HepG2 (cell line): ENCODE data around the gene TPST1. TPM values are rescaled to one million over a fixed set of nuclear protein-coding genes. Genes with fewer than 3 reads are reported as not detected.
"Not testable (repeated sequence)": the region's sequence is repeated elsewhere in the genome, so short reads cannot be mapped to it uniquely, and the experiment has no call there.

Experiments used
- ATAC-seq: fragments of 200-7000 bp; cut with Tn5 transposase; 3 replicates; pipeline ENCODE4 v1.9.1; 2020; ENCODE audit warnings: mild to moderate bottlenecking, moderate library complexity
- BruUV-seq: library from RNA; stranded (reverse); fragments of 400-500 nt; replicated peaks from 2 replicates; lab custom pipeline; 2021; lab: Mats Ljungman, UMichigan
- CTCF ChIA-PET: fragments of 300-600 bp; formaldehyde crosslinking; extraction: SDS; loops from one replicate; lab custom pipeline; 2021; ENCODE audit warnings: low total read pairs, inconsistent platforms, low intra/inter-chr PET ratio; lab: Yijun Ruan, JAX
- POLR2A ChIA-PET: fragments of 350-600 bp; sonication (Branson Sonifier 250); formaldehyde crosslinking; loops from one replicate; lab custom pipeline; 2020; ENCODE audit warnings: antibody characterized with exemption, inconsistent platforms; lab: Yijun Ruan, JAX
- DNase-seq: peaks from one replicate; pipeline ENCODE4 v3.0.0-alpha.2; 2015; ENCODE audit warnings: low spot score
- FAIRE-seq: peaks from 3 replicates; lab custom pipeline; 2011; peaks lifted over from hg19 to GRCh38; lab: Jason Lieb, UNC
- H2AFZ ChIP-seq: one replicate; pipeline ENCODE4 v1.6.1; 2011; ENCODE audit warnings: low read length, inconsistent platforms
- H3K27ac ChIP-seq: fragments of 300-600 bp; 3 replicates; pipeline ENCODE4 v1.8.0; 2011; ENCODE audit warnings: mixed run types, mild to moderate bottlenecking, mixed read lengths, low read length, inconsistent platforms; ENCODE audit not compliant: insufficient read depth; ENCODE audit errors: extremely low read length
- H3K27me3 ChIP-seq, 2 experiments: fragments of 200-600 bp in 1 of 2; 2 replicates in 1 of 2; 3 replicates in 1 of 2; pipeline versions ENCODE4 v1.6.0 to v1.8.0; 2011; ENCODE audit warnings: low read length in 2 of 2, mild to moderate bottlenecking in 2 of 2, moderate library complexity in 2 of 2, inconsistent platforms in 1 of 2; ENCODE audit not compliant: insufficient read depth in 2 of 2, control insufficient read depth in 1 of 2
- H3K36me3 ChIP-seq, 2 experiments: fragments of 200-600 bp in 1 of 2; replicated peaks in 1 of 2; 2 replicates in 1 of 2; 3 replicates in 1 of 2; pipeline versions ENCODE4 v1.5.1 to v1.8.0; 2011; ENCODE audit warnings: low read length in 2 of 2, inconsistent platforms in 1 of 2; ENCODE audit not compliant: insufficient read depth in 2 of 2, control insufficient read depth in 1 of 2
- H3K4me1 ChIP-seq: 2 replicates; pipeline ENCODE4 v1.5.1; 2012; ENCODE audit warnings: low read length, inconsistent platforms; ENCODE audit not compliant: insufficient read depth
- H3K4me2 ChIP-seq: 2 replicates; pipeline ENCODE4 v1.6.0; 2011; ENCODE audit warnings: low read depth, low read length, inconsistent platforms
- H3K4me3 ChIP-seq, 3 experiments: fragments of 200-600 bp in 1 of 3; sonication (generic), shearing (Covaris generic) in 1 of 3; replicated peaks in 1 of 3; 2 replicates each; pipeline ENCODE4 v1.5.1; 2011 to 2016; ENCODE audit warnings: low read length in 3 of 3, inconsistent platforms in 2 of 3, low read depth in 2 of 3, mild to moderate bottlenecking in 2 of 3, control low read depth in 1 of 3, mixed read lengths in 1 of 3; ENCODE audit not compliant: insufficient read depth in 1 of 3
- H3K79me2 ChIP-seq: one replicate; pipeline ENCODE4 v1.6.1; 2011; ENCODE audit warnings: low read length, inconsistent platforms; ENCODE audit not compliant: insufficient read depth
- H3K9ac ChIP-seq: 2 replicates; pipeline ENCODE4 v1.6.0; 2011; ENCODE audit warnings: mild to moderate bottlenecking, low read depth, low read length, inconsistent platforms; ENCODE audit not compliant: insufficient read depth
- H3K9me3 ChIP-seq: 2 replicates; pipeline ENCODE4 v1.5.1; 2012; ENCODE audit warnings: mild to moderate bottlenecking, low read length
- H4K20me1 ChIP-seq: 2 replicates; pipeline ENCODE4 v1.6.0; 2011; ENCODE audit warnings: inconsistent platforms, mild to moderate bottlenecking, low read length, moderate library complexity; ENCODE audit not compliant: insufficient read depth
- CENPX ChIP-seq: sonication (generic); formaldehyde crosslinking; IDR thresholded peaks from 2 replicates; pipeline ENCODE4 v1.9.0; 2021; ENCODE audit warnings: mild to moderate bottlenecking, missing genetic modification reagents, moderate library complexity
- MXD4 ChIP-seq: IDR thresholded peaks from 2 replicates; pipeline ENCODE4 v1.6.1; 2016; ENCODE audit warnings: mild to moderate bottlenecking, missing biosample characterization, missing genetic modification reagents
- NFYB ChIP-seq: sonication (generic); formaldehyde crosslinking; IDR thresholded peaks from 2 replicates; pipeline ENCODE4 v1.4.0; 2020; ENCODE audit warnings: missing genetic modification reagents
- PAF1 ChIP-seq: IDR thresholded peaks from 2 replicates; pipeline ENCODE4 v1.6.1; 2016; ENCODE audit warnings: missing genetic modification reagents, missing compliant biosample characterization
- ZFP1 ChIP-seq: IDR thresholded peaks from 2 replicates; pipeline ENCODE4 v1.6.1; 2016
- ZMAT3 ChIP-seq: sonication (generic); formaldehyde crosslinking; conservative IDR thresholded peaks from 2 replicates; pipeline ENCODE4 v1.7.0; 2021; ENCODE audit warnings: missing genetic modification reagents
- ZNF235 ChIP-seq: sonication (generic); formaldehyde crosslinking; IDR thresholded peaks from 2 replicates; pipeline ENCODE4 v1.8.1; 2023; ENCODE audit warnings: mild to moderate bottlenecking, missing genetic modification reagents, borderline replicate concordance
- ZNF33A ChIP-seq: sonication (generic); formaldehyde crosslinking; IDR thresholded peaks from 2 replicates; pipeline ENCODE4 v1.5.1; 2020; ENCODE audit warnings: missing genetic modification reagents, mild to moderate bottlenecking, moderate library complexity, borderline replicate concordance
- ZNF496 ChIP-seq: sonication (generic); formaldehyde crosslinking; IDR thresholded peaks from 2 replicates; pipeline ENCODE4 v1.8.1; 2023; ENCODE audit warnings: mild to moderate bottlenecking, moderate library complexity, missing genetic modification reagents; ENCODE audit not compliant: insufficient replicate concordance
- ZNF577 ChIP-seq: sonication (generic); formaldehyde crosslinking; IDR thresholded peaks from 2 replicates; pipeline ENCODE4 v1.4.0; 2020; ENCODE audit warnings: mild to moderate bottlenecking, low read depth, missing genetic modification reagents, borderline replicate concordance
- ZNF83 ChIP-seq: sonication (generic); formaldehyde crosslinking; IDR thresholded peaks from 2 replicates; pipeline ENCODE4 v1.4.0; 2020; ENCODE audit warnings: missing genetic modification reagents, mild to moderate bottlenecking, borderline replicate concordance
- WGBS: methylation state at CpG from one replicate; pipeline ENCODE4 v1.1.6; 2017; ENCODE audit warnings: low lambda C conversion rate; 5-methylcytosine and 5-hydroxymethylcytosine counted together
- in situ Hi-C: cut with HindIII; loops from 2 replicates; pipeline ENCODE4 v1.10.0; 2017; ENCODE audit warnings: low pct_unique_long_range_greater_than_20kb; ENCODE audit not compliant: extremely low pct_ligation_motif_present
- intact Hi-C: fragments of 100-400 bp; cut with micrococcal nuclease; formaldehyde crosslinking; loops from one replicate; pipeline ENCODE4 v1.10.0; 2022; ENCODE audit not compliant: unreplicated experiment
- polyA plus RNA-seq, 8 experiments: library from polyadenylated mRNA; depleted of rRNA in 3 of 8; stranded (reverse) in 7 of 8; unstranded in 1 of 8; fragments of >200 nt; fragmentation: Illumina TruSeq in 4 of 8; extraction: Trizol in 4 of 8; gene quantifications; 2 replicates each; pipeline versions ENCODE4 v1.2.1 to v1.2.3, GENCODE V29; 2011 to 2016; ENCODE audit warnings: low read depth in 4 of 8, missing spikeins in 1 of 8, mixed read lengths in 1 of 8; ENCODE audit not compliant: insufficient read depth in 1 of 8
- total RNA-seq, 5 experiments: library from RNA; depleted of rRNA; stranded (reverse); fragments of >200 nt; fragmentation: Illumina TruSeq; extraction: Trizol; gene quantifications; 2 replicates each; pipeline ENCODE4 v1.2.3, GENCODE V29; 2016; ENCODE audit warnings: low read depth in 1 of 5
- TF ChIP-seq, protein P1 (sequence below): sonication (generic); formaldehyde crosslinking; IDR thresholded peaks from 2 replicates; pipeline ENCODE4 v1.9.0; 2021; ENCODE audit warnings: missing genetic modification reagents, borderline replicate concordance

The TPST1 gene
- total and polyA plus RNA-seq, 2 of the 13 experiments (the other 11 are each of a cell fraction or from before 2014, with no cell fraction given) = 24.3 to 34.1 TPM

DNA sequence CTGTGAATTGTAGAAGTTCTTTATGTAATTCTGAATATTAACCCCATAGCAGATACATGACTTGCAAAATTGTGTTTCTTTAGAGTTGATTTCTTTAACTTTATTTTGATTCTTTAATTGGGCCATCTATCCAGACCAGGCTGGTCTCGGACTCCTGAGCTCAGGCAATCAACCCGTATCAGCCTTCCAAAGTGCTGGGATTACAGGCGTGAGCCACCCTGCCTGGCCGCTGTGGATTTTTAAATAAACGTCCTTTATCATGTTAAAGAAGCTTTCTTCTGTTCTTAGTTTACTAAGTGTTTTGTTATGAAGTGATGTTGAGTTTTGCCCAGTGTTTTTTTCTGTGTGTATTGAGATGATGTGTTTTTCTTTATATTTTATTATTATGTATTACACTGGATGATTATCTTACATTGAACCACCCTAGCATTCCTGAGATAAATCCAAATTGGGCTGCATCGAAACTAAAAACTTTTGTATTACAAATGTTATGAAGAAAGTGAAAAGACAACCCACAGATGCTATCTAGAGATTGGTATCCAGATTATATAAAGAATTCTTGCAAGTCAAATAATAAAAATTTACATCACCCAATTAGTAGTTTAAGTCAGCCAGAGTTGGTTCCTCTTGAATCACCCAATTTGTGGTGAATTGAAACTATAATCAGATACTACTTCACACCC, 118.1 kb downstream of the TPST1 start (continued):
- TF ChIP-seq ZNF235 (CRISPR knock-in tag) = no peak
- TF ChIP-seq ZFP1 (CRISPR knock-in tag) = no peak
- TF ChIP-seq MXD4 (CRISPR knock-in tag) = no peak
- no peak for TF ChIP-seq CENPX (CRISPR knock-in tag)
- no peak for TF ChIP-seq NFYB (CRISPR knock-in tag)
- TF ChIP-seq, all 625 proteins: peak for 0

DNA sequence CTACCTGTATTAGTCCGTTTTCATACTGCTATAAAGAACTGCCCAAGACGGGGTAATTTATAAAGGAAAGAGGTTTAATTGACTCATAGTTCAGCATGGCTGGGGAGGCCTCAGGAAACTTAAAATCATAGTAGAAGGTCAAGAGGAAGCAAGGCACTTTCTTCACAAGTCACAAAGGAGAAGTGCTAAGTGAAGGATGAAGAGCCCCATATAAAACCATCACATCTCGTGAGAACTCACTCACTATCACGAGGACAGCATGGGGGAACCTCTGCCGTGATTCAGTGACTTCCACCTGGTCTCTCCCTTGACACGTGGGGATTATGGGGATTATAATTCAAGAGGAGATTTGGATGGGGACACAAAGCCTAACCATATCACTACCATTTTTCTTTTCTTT, 119.9 kb downstream of the TPST1 start:
- H3K4me3 ChIP-seq, H3K4me1 ChIP-seq, H2AFZ ChIP-seq, H3K4me2 ChIP-seq, H3K9ac ChIP-seq, POLR2A ChIA-PET, intact Hi-C loops, DNase-seq, H3K9me3 ChIP-seq, H3K27me3 ChIP-seq, BruUV-seq, FAIRE-seq, H3K36me3 ChIP-seq, CTCF ChIA-PET, H3K27ac ChIP-seq, ATAC-seq, H4K20me1 ChIP-seq, in situ Hi-C loops, H3K79me2 ChIP-seq: not testable (repeated sequence)
- over 99% methylated on average over 6 of the region's 6 CpGs for WGBS

DNA sequence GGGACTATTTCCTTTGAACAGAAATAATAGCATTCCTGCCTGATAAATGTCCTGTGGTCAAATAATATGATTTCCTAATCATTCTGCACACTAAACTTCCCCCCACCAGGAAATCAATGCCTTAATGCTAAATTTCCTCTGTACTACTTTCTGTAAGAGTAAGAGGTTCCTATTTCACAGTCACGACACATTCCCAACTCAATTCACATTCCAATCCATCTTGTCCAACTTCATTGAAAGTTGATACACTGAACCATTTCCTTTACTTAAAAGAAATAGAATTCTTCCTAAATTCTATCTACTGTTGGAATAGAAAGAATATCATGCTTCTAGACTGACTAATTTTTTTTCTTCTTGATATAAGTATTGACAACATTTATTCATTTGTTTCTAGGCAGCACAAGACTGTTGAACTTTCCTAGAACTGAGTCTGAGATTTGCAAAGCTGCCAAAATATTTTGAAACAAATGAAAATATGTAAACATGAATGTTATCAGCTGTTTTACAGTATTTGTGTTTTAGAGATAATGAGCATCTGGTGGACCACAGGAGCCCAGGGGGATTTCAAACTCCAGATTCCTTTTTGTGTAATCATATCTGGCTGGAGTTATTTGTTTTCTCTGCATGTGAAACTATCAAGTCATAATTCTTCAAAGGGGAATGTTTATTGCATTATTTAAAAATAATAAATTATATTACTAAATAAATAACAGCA, 121.5 kb downstream of the TPST1 start:
- ATAC-seq (no peak), FAIRE-seq (no peak), DNase-seq (no peak)
- H3K9me3 ChIP-seq = no peaks in the 10 kb centered on the region
- in situ Hi-C loops = no loop called here
- H3K79me2 ChIP-seq = no peaks in the 10 kb centered on the region
- no peaks in the 10 kb centered on the region for H3K36me3 ChIP-seq
- H3K4me3 ChIP-seq = no peak overlapping the region
- ChIA-PET POLR2A (no interaction called here), CTCF (no interaction called here)
- H2AFZ ChIP-seq = no peak overlapping the region
- 100% methylated on average over 1 of the region's 1 CpG for WGBS
- intact Hi-C loops = no loop called here
- BruUV-seq = no TSS peak
- H4K20me1 ChIP-seq = no peaks in the 10 kb centered on the region
- no peak overlapping the region for H3K9ac ChIP-seq
- H3K27me3 ChIP-seq = no peaks in the 10 kb centered on the region
- no peak overlapping the region for H3K27ac ChIP-seq
- H3K4me2 ChIP-seq = no peak overlapping the region
- peaks cover 9% of the 10 kb centered on the region for H3K4me1 ChIP-seq
- TF ChIP-seq PAF1 (CRISPR knock-in tag) (no peak), ZNF83 (CRISPR knock-in tag) (no peak), ZNF33A (CRISPR knock-in tag) (no peak), ZMAT3 (CRISPR knock-in tag) (no peak), ZNF577 (CRISPR knock-in tag) (no peak), ZNF496 (no peak)
- TF ChIP-seq, protein P1, sequence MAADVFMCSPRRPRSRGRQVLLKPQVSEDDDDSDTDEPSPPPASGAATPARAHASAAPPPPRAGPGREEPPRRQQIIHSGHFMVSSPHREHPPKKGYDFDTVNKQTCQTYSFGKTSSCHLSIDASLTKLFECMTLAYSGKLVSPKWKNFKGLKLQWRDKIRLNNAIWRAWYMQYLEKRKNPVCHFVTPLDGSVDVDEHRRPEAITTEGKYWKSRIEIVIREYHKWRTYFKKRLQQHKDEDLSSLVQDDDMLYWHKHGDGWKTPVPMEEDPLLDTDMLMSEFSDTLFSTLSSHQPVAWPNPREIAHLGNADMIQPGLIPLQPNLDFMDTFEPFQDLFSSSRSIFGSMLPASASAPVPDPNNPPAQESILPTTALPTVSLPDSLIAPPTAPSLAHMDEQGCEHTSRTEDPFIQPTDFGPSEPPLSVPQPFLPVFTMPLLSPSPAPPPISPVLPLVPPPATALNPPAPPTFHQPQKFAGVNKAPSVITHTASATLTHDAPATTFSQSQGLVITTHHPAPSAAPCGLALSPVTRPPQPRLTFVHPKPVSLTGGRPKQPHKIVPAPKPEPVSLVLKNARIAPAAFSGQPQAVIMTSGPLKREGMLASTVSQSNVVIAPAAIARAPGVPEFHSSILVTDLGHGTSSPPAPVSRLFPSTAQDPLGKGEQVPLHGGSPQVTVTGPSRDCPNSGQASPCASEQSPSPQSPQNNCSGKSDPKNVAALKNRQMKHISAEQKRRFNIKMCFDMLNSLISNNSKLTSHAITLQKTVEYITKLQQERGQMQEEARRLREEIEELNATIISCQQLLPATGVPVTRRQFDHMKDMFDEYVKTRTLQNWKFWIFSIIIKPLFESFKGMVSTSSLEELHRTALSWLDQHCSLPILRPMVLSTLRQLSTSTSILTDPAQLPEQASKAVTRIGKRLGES = no peak
